GM12878 (cell line): ENCODE measurements around the gene TSEN34. TPM values are rescaled to one million over a fixed set of nuclear protein-coding genes. Genes with fewer than 3 reads are reported as not detected.

Experiments
- BHLHE40 ChIP-seq, 2 experiments: fragments of 450-650 bp in 1 of 2; IDR thresholded peaks; 2 replicates each; pipeline ENCODE4 v1.6.1; 2011 to 2017; ENCODE audit warnings: low read depth in 2 of 2, borderline replicate concordance in 1 of 2, improper control_type of control experiment in 1 of 2, low read length in 1 of 2, mild to moderate bottlenecking in 1 of 2
- MLLT1 ChIP-seq: fragments of 450-650 bp; IDR thresholded peaks from 2 replicates; pipeline ENCODE4 v1.6.1; 2016; ENCODE audit warnings: mild to moderate bottlenecking
- NFXL1 ChIP-seq: fragments of 450-650 bp; IDR thresholded peaks from 2 replicates; pipeline ENCODE4 v1.6.1; 2017; ENCODE audit warnings: antibody characterized with exemption, mild to moderate bottlenecking, borderline replicate concordance
- SMC3 ChIP-seq: IDR thresholded peaks from 2 replicates; pipeline ENCODE4 v1.6.1; 2011; ENCODE audit warnings: low read length, improper control_type of control experiment, borderline replicate concordance
- SPI1 ChIP-seq: IDR thresholded peaks from 2 replicates; pipeline ENCODE4 v1.6.1; 2011; ENCODE audit warnings: low read depth, mild to moderate bottlenecking, low read length, moderate library complexity, borderline replicate concordance; ENCODE audit not compliant: insufficient read depth
- STAT1 ChIP-seq: fragments of 450-650 bp; conservative IDR thresholded peaks from 2 replicates; pipeline ENCODE4 v1.6.1; 2014; ENCODE audit warnings: antibody characterized with exemption, mild to moderate bottlenecking
- polyA plus RNA-seq, 11 experiments: library from polyadenylated mRNA; depleted of rRNA in 4 of 11; unstranded in 6 of 11; stranded (reverse) in 5 of 11; fragments of >200 nt; fragmentation: Nextera tagmentation in 4 of 11; fragmentation: Illumina TruSeq in 1 of 11; extraction: Ambion mirVana in 4 of 11; extraction: Trizol in 1 of 11; gene quantifications; 1 replicate in 1 of 11; 2 replicates in 10 of 11; pipeline versions ENCODE4 v1.2.1 to v1.2.3, GENCODE V29; 2011 to 2016; ENCODE audit warnings: inconsistent platforms in 2 of 11, missing spikeins in 2 of 11, low read depth in 1 of 11
- total RNA-seq, 4 experiments: library from RNA; depleted of rRNA in 3 of 4; stranded (reverse); fragments of >200 nt in 3 of 4; fragmentation: Illumina TruSeq in 1 of 4; extraction: Trizol in 1 of 4; gene quantifications; 2 replicates each; pipeline versions ENCODE4 v1.2.1 to v1.2.3, GENCODE V29; 2013 to 2021
- TF ChIP-seq, protein P1 (sequence below): fragments of 450-650 bp; IDR thresholded peaks from 2 replicates; pipeline ENCODE4 v1.6.1; 2017; ENCODE audit warnings: low read depth, mild to moderate bottlenecking, moderate library complexity
- TF ChIP-seq, protein P2 (sequence below): fragments of 450-650 bp; conservative IDR thresholded peaks from 2 replicates; pipeline ENCODE4 v1.6.1; 2017; ENCODE audit warnings: mild to moderate bottlenecking, moderate library complexity

The TSEN34 gene
- total and polyA plus RNA-seq, 10 of the 15 experiments (the other 5 are each of a cell fraction or from before 2014, with no cell fraction given) = 1.0 to 35.9 (median 16.8) TPM

GRCh38 chr19:54158812-54159351 is 32.2 kb upstream of the TSEN34 start (continued):
- TF ChIP-seq MLLT1 = 0 out of 2 replicates have a peak, but pooled peaks have one; percentile 58
- no peak for TF ChIP-seq NFXL1
- TF ChIP-seq, protein P1, sequence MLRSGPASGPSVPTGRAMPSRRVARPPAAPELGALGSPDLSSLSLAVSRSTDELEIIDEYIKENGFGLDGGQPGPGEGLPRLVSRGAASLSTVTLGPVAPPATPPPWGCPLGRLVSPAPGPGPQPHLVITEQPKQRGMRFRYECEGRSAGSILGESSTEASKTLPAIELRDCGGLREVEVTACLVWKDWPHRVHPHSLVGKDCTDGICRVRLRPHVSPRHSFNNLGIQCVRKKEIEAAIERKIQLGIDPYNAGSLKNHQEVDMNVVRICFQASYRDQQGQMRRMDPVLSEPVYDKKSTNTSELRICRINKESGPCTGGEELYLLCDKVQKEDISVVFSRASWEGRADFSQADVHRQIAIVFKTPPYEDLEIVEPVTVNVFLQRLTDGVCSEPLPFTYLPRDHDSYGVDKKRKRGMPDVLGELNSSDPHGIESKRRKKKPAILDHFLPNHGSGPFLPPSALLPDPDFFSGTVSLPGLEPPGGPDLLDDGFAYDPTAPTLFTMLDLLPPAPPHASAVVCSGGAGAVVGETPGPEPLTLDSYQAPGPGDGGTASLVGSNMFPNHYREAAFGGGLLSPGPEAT = 0 out of 2 replicates have a peak, but pooled peaks have one; percentile 19
- TF ChIP-seq STAT1 = no peak
- 0 out of 2 replicates have a peak, but pooled peaks have one; percentile 4 for TF ChIP-seq SMC3
- peak; percentile 35; the same call in 1 of the 2 replicates for TF ChIP-seq SPI1
- no peak for TF ChIP-seq BHLHE40 (IDR thresholded peaks at IDR 0.05; ENCODE audit: borderline replicate concordance in 1 of 2, low read depth in 2 of 2, low read length in 1 of 2)
- TF ChIP-seq, protein P2, sequence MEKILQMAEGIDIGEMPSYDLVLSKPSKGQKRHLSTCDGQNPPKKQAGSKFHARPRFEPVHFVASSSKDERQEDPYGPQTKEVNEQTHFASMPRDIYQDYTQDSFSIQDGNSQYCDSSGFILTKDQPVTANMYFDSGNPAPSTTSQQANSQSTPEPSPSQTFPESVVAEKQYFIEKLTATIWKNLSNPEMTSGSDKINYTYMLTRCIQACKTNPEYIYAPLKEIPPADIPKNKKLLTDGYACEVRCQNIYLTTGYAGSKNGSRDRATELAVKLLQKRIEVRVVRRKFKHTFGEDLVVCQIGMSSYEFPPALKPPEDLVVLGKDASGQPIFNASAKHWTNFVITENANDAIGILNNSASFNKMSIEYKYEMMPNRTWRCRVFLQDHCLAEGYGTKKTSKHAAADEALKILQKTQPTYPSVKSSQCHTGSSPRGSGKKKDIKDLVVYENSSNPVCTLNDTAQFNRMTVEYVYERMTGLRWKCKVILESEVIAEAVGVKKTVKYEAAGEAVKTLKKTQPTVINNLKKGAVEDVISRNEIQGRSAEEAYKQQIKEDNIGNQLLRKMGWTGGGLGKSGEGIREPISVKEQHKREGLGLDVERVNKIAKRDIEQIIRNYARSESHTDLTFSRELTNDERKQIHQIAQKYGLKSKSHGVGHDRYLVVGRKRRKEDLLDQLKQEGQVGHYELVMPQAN = 0 out of 2 replicates have a peak, but pooled peaks have one; percentile 18
